GM23338 (cell line): ENCODE data around the gene GPRASP1. TPM values are rescaled to one million over a fixed set of nuclear protein-coding genes. Genes with fewer than 3 reads are reported as not detected.

Experiments
- ATAC-seq: fragments of 200-7000 bp; cut with Tn5 transposase; 3 replicates; pipeline ENCODE4 v1.9.1; 2020
- DNase-seq: peaks from one replicate; pipeline ENCODE4 v3.0.0-alpha.2; 2015; ENCODE audit warnings: low spot score
- H2AFZ ChIP-seq: fragments of 200-600 bp; sonication (generic); 2 replicates; pipeline ENCODE4 v1.8.0; 2016; ENCODE audit warnings: antibody characterized with exemption, mild to moderate bottlenecking, moderate library complexity
- H3F3A ChIP-seq: fragments of 200-600 bp; sonication (generic); replicated peaks from 2 replicates; pipeline ENCODE4 v1.8.0; 2017; ENCODE audit warnings: antibody characterized with exemption, mixed run types, low read depth
- H3K27ac ChIP-seq: fragments of 200-600 bp; sonication (generic); 2 replicates; pipeline ENCODE4 v1.6.1; 2016; ENCODE audit warnings: low read depth
- H3K27me3 ChIP-seq: fragments of 200-600 bp; sonication (generic); 2 replicates; pipeline ENCODE4 v1.8.0; 2016; ENCODE audit warnings: mild to moderate bottlenecking, mixed run types, moderate library complexity; ENCODE audit not compliant: insufficient read depth
- H3K36me3 ChIP-seq: fragments of 200-600 bp; sonication (generic); 2 replicates; pipeline ENCODE4 v1.8.0; 2016; ENCODE audit warnings: mild to moderate bottlenecking; ENCODE audit not compliant: insufficient read depth
- H3K4me1 ChIP-seq: fragments of 200-600 bp; sonication (generic); 2 replicates; pipeline ENCODE4 v1.8.0; 2016; ENCODE audit warnings: mild to moderate bottlenecking, moderate library complexity; ENCODE audit not compliant: insufficient read depth
- H3K4me2 ChIP-seq: fragments of 200-600 bp; sonication (generic); 2 replicates; pipeline ENCODE4 v1.7.1; 2017; ENCODE audit warnings: mixed run types
- H3K4me3 ChIP-seq: fragments of 200-600 bp; sonication (generic); 2 replicates; pipeline ENCODE4 v1.6.1; 2016; ENCODE audit warnings: mixed run types
- H3K79me2 ChIP-seq: fragments of 200-600 bp; sonication (generic); replicated peaks from 2 replicates; pipeline ENCODE4 v1.8.0; 2017; ENCODE audit warnings: mild to moderate bottlenecking; ENCODE audit not compliant: insufficient read depth
- H3K9me2 ChIP-seq: fragments of 200-600 bp; sonication (generic); 2 replicates; pipeline ENCODE4 v1.8.0; 2017; ENCODE audit not compliant: insufficient read depth
- H4K20me1 ChIP-seq: fragments of 200-600 bp; sonication (generic); replicated peaks from 2 replicates; pipeline ENCODE4 v1.8.0; 2017; ENCODE audit warnings: mild to moderate bottlenecking; ENCODE audit not compliant: insufficient read depth
- H3K27ac Mint-ChIP-seq: 2 replicates; pipeline ENCODE4 v1.8.0; 2020; ENCODE audit warnings: inconsistent platforms, mild to moderate bottlenecking, moderate library complexity, mixed read lengths
- H3K27me3 Mint-ChIP-seq: 3 replicates; pipeline ENCODE4 v1.8.0; 2022; ENCODE audit warnings: low read depth, mild to moderate bottlenecking, moderate library complexity, mixed read lengths, inconsistent platforms; ENCODE audit not compliant: insufficient read depth, poor library complexity
- H3K36me3 Mint-ChIP-seq: 3 replicates; pipeline ENCODE4 v1.8.0; 2021; ENCODE audit warnings: low read depth, mild to moderate bottlenecking, inconsistent platforms, moderate library complexity, mixed read lengths
- H3K4me1 Mint-ChIP-seq: 3 replicates; pipeline ENCODE4 v1.8.0; 2020; ENCODE audit warnings: mild to moderate bottlenecking, inconsistent platforms, mixed read lengths
- H3K4me3 Mint-ChIP-seq: 3 replicates; pipeline ENCODE4 v1.8.0; 2021; ENCODE audit warnings: moderate library complexity, mild to moderate bottlenecking, inconsistent platforms, mixed read lengths
- H3K9me3 Mint-ChIP-seq: 3 replicates; pipeline ENCODE4 v1.8.0; 2020; ENCODE audit warnings: moderate library complexity, mild to moderate bottlenecking, inconsistent platforms, mixed read lengths
- CREB1 ChIP-seq: fragments of 250-450 bp; sonication (Bioruptor Pico); IDR thresholded peaks from 2 replicates; pipeline ENCODE4 v1.5.0; 2020; ENCODE audit warnings: low read depth, mild to moderate bottlenecking, moderate library complexity
- CTCF ChIP-seq, 2 experiments: fragments of 200-600 bp in 1 of 2; sonication (generic) in 1 of 2; conservative IDR thresholded peaks; 2 replicates each; pipeline versions ENCODE4 v1.5.1 to v1.6.1; 2016 to 2017; ENCODE audit warnings: antibody characterized with exemption in 2 of 2, low read depth in 2 of 2, mild to moderate bottlenecking in 2 of 2, moderate library complexity in 1 of 2
- ETS1 ChIP-seq: IDR thresholded peaks from 2 replicates; pipeline ENCODE4 v1.6.1; 2016; ENCODE audit warnings: antibody characterized with exemption
- EZH2 ChIP-seq: fragments of 200-600 bp; sonication (generic); IDR thresholded peaks from one replicate; pipeline ENCODE4 v1.8.0; 2017; ENCODE audit warnings: antibody characterized with exemption, mild to moderate bottlenecking, low read depth; ENCODE audit not compliant: unreplicated experiment
- EZH2phosphoT487 ChIP-seq: fragments of 200-600 bp; sonication (generic); IDR thresholded peaks from one replicate; pipeline ENCODE4 v1.8.1; 2018; ENCODE audit warnings: antibody characterized with exemption; ENCODE audit not compliant: unreplicated experiment
- JUNB ChIP-seq: IDR thresholded peaks from one replicate; pipeline ENCODE4 v1.6.1; 2016; ENCODE audit warnings: antibody characterized with exemption; ENCODE audit not compliant: unreplicated experiment
- STAT1 ChIP-seq: IDR thresholded peaks from one replicate; pipeline ENCODE4 v1.6.1; 2016; ENCODE audit warnings: antibody characterized with exemption; ENCODE audit not compliant: unreplicated experiment
- ZNF331 ChIP-seq: fragments of 250-450 bp; sonication (Bioruptor Pico); IDR thresholded peaks from 2 replicates; pipeline ENCODE4 v1.5.0; 2020; ENCODE audit warnings: low read depth, mild to moderate bottlenecking, moderate library complexity
- ZNF462 ChIP-seq: fragments of 250-450 bp; sonication (Bioruptor Pico); IDR thresholded peaks from 2 replicates; pipeline ENCODE4 v1.5.0; 2020; ENCODE audit warnings: mild to moderate bottlenecking, moderate library complexity
- polyA plus RNA-seq: library from polyadenylated mRNA; unstranded; fragments of >200 nt; fragmentation: Nextera tagmentation; extraction: Ambion mirVana; gene quantifications from 2 replicates; pipeline ENCODE4 v1.2.1, GENCODE V29; 2016
- total RNA-seq: library from RNA; depleted of rRNA; stranded (reverse); fragments of >200 nt; shearing (Covaris generic); gene quantifications from 2 replicates; pipeline ENCODE4 v1.2.3, GENCODE V29; 2014

Gene GPRASP1
- total and polyA plus RNA-seq, 2 experiments from 2014 or later: 0.45 to 1.9 TPM

- Mint-ChIP-seq H3K27me3 (no peaks in the 10 kb centered on the region), H3K27ac (no peak overlapping the region), H3K36me3 (peaks cover 6% of the 10 kb centered on the region; the same call in 1 of the 3 replicates), H3K4me3 (no peak overlapping the region), H3K9me3 (peaks cover 5% of the 10 kb centered on the region; the same call in 2 of the 3 replicates), H3K4me1 (no peaks in the 10 kb centered on the region)
- H3K27ac ChIP-seq: no peak overlapping the region
- H3K4me2 ChIP-seq: no peak overlapping the region
- no peaks in the 10 kb centered on the region for H3K9me2 ChIP-seq
- H3K4me3 ChIP-seq: no peak overlapping the region
- H4K20me1 ChIP-seq: no peaks in the 10 kb centered on the region
- H3K27me3 ChIP-seq: no peaks in the 10 kb centered on the region
- no peak for TF ChIP-seq CREB1 (CRISPR knock-in tag)
- TF ChIP-seq CTCF (conservative IDR thresholded peaks at IDR 0.05; ENCODE audit: low read depth in 2 of 2): no peak
- no peaks in the 10 kb centered on the region for H3K36me3 ChIP-seq
- H3K79me2 ChIP-seq: no peaks in the 10 kb centered on the region
- H3F3A ChIP-seq: no peaks in the 10 kb centered on the region
- ATAC-seq: no peak
- no peak overlapping the region for H2AFZ ChIP-seq
- H3K4me1 ChIP-seq: no peaks in the 10 kb centered on the region
- DNase-seq: no peak
Observed at GRCh38 chrX:102684772-102685520, 33.7 kb downstream of the GPRASP1 start.

GRCh38 chrX:102694749-102695148 is 43.5 kb downstream of the GPRASP1 start:
- H3K27me3 Mint-ChIP-seq: no peaks in the 10 kb centered on the region
- TF ChIP-seq ZNF331 (CRISPR knock-in tag): no peak
- TF ChIP-seq CTCF (conservative IDR thresholded peaks at IDR 0.05; ENCODE audit: low read depth in 2 of 2): no peak
- TF ChIP-seq ETS1: no peak
- no peak for TF ChIP-seq STAT1
- TF ChIP-seq EZH2phosphoT487: no peak
- TF ChIP-seq CREB1 (CRISPR knock-in tag): no peak
- TF ChIP-seq ZNF462: no peak
- TF ChIP-seq JUNB: no peak
- no peak for TF ChIP-seq EZH2

More at GRCh38 chrX:102694749-102695148, 43.5 kb downstream of the GPRASP1 start:
- Mint-ChIP-seq H3K9me3 (peaks cover 15% of the 10 kb centered on the region), H3K4me1 (no peaks in the 10 kb centered on the region), H3K27ac (no peak overlapping the region), H3K36me3 (peaks cover 7% of the 10 kb centered on the region; the same call in 1 of the 3 replicates), H3K4me3 (no peak overlapping the region)
- no peaks in the 10 kb centered on the region for H3K79me2 ChIP-seq
- no peak overlapping the region for H3K27ac ChIP-seq
- H3K27me3 ChIP-seq: no peaks in the 10 kb centered on the region
- H3K36me3 ChIP-seq: no peaks in the 10 kb centered on the region
- DNase-seq (no peak), ATAC-seq (no peak)
- H3K9me2 ChIP-seq: no peaks in the 10 kb centered on the region
- no peak overlapping the region for H2AFZ ChIP-seq
- no peaks in the 10 kb centered on the region for H3F3A ChIP-seq
- H3K4me1 ChIP-seq: no peaks in the 10 kb centered on the region
- no peak overlapping the region for H3K4me2 ChIP-seq
- H4K20me1 ChIP-seq: no peaks in the 10 kb centered on the region
- no peak overlapping the region for H3K4me3 ChIP-seq
